GM21717 (cell line): ENCODE results near the gene IGFBP3.
"Not testable (repeated sequence)": the region's sequence is repeated elsewhere in the genome, so short reads cannot be mapped to it uniquely, and the experiment has no call there.

Experiments used
- ATAC-seq: cut with Tn5 transposase; IDR thresholded peaks from one replicate; pipeline ENCODE4 v1.9.1; 2021; ENCODE audit warnings: mild to moderate bottlenecking, moderate library complexity; ENCODE audit not compliant: unreplicated experiment

Gene IGFBP3

DNA sequence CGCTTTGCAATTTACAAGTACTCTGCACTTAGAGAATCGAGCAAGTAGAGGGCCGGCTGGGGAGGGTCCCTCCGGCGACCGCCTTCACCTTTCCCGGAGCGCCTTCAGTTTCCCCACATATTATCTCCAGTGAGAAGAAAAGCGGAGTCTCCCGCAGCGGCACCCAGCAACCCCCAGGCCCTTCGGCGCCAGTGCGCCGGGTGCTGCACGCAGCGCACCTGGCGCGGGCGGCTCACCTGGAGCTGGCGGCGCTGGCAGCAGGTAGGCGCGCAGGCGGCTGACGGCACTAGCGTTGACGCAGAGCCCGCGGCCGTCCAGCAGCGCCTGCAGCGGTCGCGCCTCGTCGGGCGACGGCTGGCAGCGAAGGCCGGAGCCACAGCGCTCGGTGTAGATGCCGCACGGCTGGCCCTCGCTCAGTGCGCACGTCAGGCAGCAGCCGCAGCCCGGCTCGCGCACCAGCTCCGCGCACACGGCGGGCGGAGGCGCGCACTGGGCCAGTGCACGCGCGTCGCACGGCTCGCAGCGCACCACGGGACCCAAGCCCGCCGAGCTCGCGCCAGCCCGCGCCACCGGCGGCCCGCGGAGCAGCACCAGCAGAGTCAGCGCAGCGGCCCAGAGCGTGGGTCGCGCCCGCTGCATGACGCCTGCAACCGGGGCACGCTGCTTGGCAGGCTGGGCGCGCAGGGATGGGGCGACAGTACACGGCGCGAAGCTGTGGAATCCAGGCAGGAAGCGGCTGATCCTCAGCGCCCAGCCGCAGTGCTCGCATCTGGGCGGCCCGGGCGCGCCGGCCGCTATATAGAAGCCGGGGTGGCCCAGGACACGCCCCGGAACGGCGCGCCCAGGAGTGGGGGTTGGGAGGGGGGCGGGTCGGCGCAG lies at the start of gene IGFBP3:
IGFBP3 (minus strand) TSS at position 771 of the 879 bp plus-strand sequence; CDS start at position 639, 132 bp downstream.
- no peak for ATAC-seq

GRCh38 chr7:45970454-45970853 lies 49.4 kb upstream of the IGFBP3 start:
- ATAC-seq = no peak

- no peak for ATAC-seq
Measured at GRCh38 chr7:45969940-45970339, 48.9 kb upstream of the IGFBP3 start.

DNA sequence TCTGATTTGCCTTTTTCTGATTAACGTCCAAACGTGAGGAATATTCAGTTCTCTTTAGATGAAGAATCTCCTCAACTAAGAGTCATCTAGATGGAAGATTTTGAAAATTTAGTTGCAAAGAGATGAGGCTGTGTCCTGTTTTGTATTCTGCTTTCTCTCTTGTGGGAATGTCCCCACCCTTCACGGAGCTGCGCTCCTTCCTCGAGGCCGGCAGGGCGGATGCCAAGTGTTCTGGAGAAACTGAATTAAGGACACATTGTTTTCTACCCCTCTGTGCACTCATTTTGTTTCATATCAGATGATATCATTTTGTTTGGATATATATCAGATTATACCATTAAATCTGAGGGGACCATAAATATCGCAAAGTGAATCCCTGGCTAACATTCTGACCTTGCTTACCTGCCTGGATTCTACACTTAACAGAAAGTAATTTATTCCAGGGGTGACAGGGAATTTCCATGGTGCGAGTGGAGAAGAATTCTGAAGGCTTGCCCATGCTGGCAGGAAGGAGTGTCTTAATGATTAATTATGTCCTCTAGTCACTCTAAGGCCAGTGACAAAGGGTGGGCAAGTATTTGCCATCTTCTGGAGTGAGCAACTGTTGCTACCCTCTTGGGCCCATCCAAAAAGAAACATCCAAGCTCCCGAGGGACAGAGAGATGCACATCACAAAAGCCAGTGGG lies 47.9 kb upstream of the IGFBP3 start:
- ATAC-seq = no peak

- ATAC-seq = no peak
Measured at GRCh38 chr7:45968312-45968711, 47.2 kb upstream of the IGFBP3 start.

DNA sequence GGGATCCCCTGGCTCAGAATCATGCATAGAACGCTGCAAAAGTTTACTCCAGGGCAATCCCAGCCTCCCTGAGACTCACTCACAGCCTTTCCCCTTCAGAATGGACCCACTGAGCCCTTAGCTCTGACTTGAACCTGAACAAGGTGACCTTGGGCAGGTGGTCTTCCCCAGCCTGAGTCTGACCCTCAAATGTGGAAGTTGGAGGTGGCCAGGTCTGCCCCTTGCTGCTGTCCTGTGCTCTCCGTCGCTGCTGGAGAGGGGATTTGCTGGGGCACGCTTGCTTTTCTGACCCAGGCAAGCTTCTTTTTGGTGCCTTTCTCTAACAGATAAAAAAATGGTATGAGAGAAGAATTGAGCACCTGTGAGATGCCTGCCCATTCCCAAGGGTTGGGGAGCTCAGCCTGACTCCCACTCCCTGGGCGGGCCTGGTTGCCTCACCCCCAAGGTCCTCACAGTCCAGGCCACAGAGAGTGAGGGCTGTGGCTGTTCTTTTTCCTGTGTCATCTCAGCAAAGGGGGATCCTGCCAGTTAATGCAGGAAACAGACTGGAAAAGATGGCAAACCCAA lies 46.6 kb upstream of the IGFBP3 start:
- no peak for ATAC-seq

GRCh38 chr7:45962861-45963260 lies 41.8 kb upstream of the IGFBP3 start:
- no peak for ATAC-seq

DNA sequence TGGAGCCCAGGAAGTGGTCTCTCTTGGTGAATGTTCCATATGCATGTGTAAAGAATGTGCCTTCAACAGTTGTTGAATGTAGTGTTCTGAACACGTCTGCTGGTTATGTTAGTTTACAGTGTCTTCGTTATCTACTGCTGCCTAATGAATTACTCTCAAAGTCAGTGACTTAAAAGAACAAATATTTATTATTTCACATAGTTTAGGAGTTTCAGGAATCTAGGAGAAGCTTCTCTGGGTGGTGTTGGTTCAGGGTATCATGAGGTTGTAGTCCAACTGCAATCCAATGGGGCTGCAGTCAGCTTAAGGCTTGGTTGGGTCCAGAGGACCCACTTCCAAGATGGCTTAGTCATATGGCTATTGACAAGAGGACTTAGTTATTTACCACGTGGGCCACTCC lies 36.6 kb upstream of the IGFBP3 start:
- ATAC-seq = no peak

DNA sequence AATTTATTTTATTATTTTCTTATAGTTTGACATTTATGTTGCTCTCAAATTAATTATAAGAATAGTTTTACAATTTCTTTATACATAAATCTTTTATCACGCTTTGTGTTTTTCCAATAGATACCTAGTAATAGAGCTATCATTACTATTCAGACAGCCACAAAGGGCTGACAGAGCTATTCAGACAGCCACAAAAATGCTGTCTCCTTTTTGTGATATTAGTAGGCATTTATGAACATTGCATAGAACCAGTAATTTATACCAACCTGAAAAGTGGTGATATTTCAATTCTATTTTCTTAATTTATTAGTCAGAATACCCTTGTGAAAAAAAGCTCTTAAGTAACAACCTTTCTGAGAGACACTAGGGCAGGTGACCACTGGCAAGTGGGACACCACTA lies 34.2 kb upstream of the IGFBP3 start:
- ATAC-seq = no peak

- ATAC-seq = not testable (repeated sequence)
Measured at GRCh38 chr7:45953055-45953454, 32.0 kb upstream of the IGFBP3 start.

DNA sequence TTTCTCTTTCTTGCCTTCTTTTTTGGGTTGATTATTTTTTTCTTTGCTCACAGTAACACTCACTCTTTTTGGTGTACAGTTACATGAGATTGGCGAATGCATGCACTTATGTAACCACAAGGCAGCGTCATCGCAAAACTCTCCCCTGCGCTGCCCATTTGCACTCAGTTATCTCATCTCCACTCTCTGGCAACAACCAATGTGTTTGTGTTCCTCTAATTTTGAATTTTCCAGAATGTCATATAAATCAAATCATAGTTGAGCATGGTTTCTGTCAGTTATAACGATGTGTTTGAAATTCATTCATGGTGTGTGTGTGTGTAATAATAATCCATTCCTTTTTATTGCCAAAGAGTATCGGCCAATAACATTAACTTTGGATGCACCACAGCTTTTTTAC lies 23.0 kb upstream of the IGFBP3 start:
- no peak for ATAC-seq

DNA sequence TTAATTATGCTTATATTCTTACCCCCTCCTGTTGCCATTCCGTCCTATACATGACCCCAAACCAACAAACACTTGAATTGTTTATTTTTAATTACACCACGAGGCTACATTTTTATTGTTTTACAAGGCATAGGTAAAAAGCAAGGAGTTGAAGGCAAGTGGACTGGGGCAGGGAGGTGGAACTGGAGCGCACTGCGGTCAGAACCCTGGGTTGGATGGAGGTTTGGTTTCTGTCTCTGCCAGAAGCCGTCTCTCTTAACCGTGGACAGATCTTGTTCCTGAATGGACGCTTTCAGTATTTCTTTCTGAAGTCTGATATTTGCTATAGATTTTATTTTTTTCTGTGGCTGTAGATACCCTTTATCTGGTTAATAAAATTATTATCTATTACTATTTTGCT lies 19.9 kb upstream of the IGFBP3 start:
- ATAC-seq = no peak

- not testable (repeated sequence) for ATAC-seq
Measured at GRCh38 chr7:45940237-45940781, 19.2 kb upstream of the IGFBP3 start.

DNA sequence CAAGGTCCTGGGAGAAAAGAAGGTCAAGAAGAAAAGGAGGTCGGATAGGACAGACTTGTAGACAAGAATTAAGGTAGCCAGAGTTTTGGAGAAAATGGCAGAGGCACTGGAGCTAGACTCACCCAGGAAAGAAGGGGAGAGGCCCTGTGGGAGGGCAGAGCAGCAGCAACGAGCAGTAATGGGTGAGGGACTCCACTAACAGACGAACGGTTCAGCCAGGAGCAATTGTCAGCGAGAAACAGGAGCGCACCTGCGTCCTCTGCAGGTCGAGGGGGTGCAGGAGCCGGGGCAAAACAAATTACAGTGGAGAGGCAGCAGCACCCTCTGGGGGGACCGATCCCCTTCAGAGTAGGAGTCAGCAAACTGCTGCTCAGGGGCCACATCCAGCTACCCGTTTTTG lies 18.5 kb upstream of the IGFBP3 start:
- no peak for ATAC-seq

DNA sequence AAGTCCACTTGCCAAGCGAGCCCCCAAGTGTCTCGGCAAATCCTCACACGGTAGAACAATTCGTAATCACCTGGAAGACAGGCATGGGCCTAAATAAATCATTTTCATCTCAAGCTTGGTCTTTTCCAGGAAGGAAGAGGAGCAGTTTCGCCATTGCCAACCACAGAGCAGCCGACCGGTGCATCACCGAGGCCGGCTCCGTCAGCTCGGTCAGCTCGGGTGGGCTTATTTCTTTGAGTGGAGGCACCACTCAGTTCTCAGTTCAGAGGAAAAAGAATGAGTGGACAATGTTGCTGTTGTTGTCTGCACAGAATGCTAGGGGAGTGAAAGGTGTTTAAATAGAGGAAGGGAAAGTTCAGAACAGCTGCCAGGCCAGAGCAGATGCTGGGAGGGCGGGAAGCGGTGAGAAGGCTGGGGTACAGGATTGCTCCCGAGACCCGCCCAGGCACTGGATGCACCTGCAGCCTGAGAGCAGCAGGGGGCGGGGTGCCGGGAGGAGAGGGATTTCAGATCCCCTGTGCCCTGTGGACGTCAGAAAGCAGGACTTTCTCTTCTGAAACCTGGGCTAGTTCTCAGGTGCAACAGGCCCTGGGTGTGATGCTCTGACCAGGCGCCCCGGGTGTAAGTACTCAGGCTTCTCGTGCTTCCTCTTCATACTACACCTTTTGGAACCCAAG lies 17.7 kb upstream of the IGFBP3 start:
- no peak for ATAC-seq

GRCh38 chr7:45937862-45938261 lies 16.8 kb upstream of the IGFBP3 start:
- ATAC-seq = no peak

DNA sequence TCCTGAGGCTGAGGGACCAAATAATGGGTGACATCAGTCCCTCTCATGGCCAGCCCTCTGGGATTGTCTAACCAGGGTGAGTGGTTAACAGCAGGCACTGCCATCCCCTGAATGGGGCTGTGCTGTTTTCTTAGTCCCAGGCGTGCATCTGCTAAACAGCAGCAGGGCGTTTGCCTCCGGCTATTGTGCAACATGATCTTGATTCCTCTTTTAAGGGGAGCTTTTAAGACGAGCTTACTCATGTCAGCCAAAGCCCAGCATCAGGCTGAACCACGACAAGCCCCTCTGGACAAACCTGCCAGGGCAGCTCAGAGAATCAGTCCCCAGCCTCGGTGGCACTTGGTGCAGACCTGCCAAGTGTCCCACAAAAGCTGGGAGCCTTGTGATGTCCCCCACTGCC lies 16.2 kb upstream of the IGFBP3 start:
- no peak for ATAC-seq

DNA sequence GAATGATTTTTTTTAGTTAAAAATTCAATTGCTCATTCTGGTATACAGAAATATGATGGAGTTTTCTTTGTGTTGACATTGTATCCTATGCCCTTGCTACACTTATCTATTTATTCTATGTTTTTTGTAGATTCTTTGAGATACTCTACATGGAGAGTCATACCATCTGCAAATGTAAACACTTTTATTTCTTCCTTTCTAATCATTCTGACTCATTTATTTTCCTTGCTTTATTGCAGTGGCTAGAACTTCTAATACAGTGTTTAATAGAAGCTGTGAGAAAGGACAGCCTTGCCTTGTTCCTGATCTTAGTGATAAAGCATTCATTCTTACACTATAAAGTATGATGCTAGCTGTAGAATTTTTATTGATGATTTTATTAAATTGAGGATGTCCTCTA lies 9.9 kb upstream of the IGFBP3 start:
- ATAC-seq = no peak

GRCh38 chr7:45927721-45928120 lies 6.6 kb upstream of the IGFBP3 start:
- ATAC-seq = no peak

- no peak for ATAC-seq
Measured at GRCh38 chr7:45924283-45924682, 3.2 kb upstream of the IGFBP3 start.

DNA sequence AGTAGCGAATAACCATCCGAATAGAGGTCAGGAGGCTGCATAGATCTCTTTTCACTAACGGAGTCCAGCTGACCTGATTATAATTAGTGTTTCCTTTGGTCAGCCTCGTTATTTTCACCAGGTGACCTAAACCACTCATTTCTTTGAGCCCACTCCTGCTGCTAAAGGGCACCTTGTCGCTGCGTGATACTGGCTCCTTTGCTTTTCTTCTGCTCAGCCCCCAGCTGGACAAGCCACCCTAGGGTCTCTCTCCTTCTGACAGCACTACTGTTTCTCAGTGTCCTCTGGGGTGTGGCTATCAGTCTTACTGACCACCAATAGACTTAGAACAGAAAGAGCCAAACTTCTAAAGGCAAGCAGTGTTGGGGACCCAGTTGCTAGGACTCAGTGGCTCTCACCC lies 2.7 kb upstream of the IGFBP3 start:
- ATAC-seq = no peak
